Lower leg skin (tissue), 4 donors: ENCODE measurements around the gene SF3A1. TPM values are rescaled to one million over a fixed set of nuclear protein-coding genes. Genes with fewer than 3 reads are reported as not detected.

Source experiments
- DNase-seq, 2 donors: peaks; one replicate each; pipeline ENCODE4 v3.0.0-alpha.2; 2019; ENCODE audit warnings: low spot score in 2 of 2
- H3K4me3 ChIP-seq: fragments of 200-600 bp; sonication (generic); 2 replicates; pipeline ENCODE4 v1.5.1; 2017; ENCODE audit warnings: mild to moderate bottlenecking, low read depth; ENCODE audit not compliant: poor library complexity, severe bottlenecking
- POLR2A ChIP-seq, 2 donors: fragments of 450-650 bp; IDR thresholded peaks; one replicate each; pipeline ENCODE4 v1.6.1; 2016 to 2017; ENCODE audit warnings: antibody characterized with exemption in 2 of 2, mild to moderate bottlenecking in 1 of 2, moderate library complexity in 1 of 2
- WGBS, 2 donors: methylation state at CpG; one replicate each; pipeline ENCODE4 v1.1.5; 2018; 5-methylcytosine and 5-hydroxymethylcytosine counted together
- intact Hi-C: fragments of 100-400 bp; cut with DNase I; formaldehyde crosslinking; loops from one replicate; pipeline ENCODE4 v1.15.0; 2023; ENCODE audit warnings: low total_unique reads
- total RNA-seq, 4 donors: library from RNA; depleted of rRNA; stranded (reverse); fragments of >200 nt; gene quantifications; one replicate each; pipeline ENCODE4 v1.1.0, GENCODE V29; 2016
- TF ChIP-seq, protein P1 (sequence below), 3 donors: fragments of 450-650 bp; IDR thresholded peaks; one replicate each; pipeline ENCODE4 v1.5.1; 2016; ENCODE audit warnings: antibody characterized with exemption in 3 of 3, mild to moderate bottlenecking in 3 of 3, moderate library complexity in 2 of 3

The SF3A1 gene
- total RNA-seq, 4 donors from 2014 or later: 72.4 to 169 (median 114) TPM

DNA sequence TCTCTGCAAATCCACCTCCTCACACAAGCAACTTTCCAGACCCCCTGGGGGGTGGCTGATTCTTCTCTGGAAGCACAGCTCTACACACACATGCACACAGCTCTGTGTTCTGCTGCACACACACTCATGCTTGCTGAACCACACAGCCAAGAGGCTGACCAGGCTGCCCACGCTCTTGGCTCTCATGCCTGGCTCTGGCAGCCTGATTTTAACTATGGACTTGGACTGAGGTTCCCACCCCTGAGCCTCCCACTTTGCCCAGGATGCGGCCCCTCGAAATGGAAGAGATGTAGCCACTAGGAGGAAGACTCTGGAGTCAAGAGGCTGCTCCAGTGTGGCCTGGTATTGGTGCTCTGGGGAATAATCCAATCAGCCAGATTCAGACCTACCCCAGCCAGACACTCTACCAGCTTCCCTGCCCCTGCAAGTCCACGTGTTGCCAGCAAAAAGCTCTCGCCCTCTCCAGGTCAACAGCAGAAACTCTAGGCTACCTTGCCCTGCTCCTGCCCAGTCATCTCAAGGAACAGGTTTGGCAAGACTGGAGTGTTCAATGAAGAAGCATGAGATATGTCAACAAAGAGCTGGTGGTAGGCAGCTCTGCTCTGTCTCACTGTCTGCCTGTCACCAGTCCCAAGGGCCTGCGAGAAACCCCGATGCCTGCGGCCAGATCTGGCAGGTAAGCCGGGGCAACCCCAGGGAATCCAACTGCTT, 58.5 kb downstream of the SF3A1 start:
- 63 to 69% methylated on average over 9 of the region's 9 CpGs for WGBS, 2 donors
- intact Hi-C loops: no loop called here
- H3K4me3 ChIP-seq: no peak overlapping the region
- no peak for DNase-seq
- TF ChIP-seq, protein P1, sequence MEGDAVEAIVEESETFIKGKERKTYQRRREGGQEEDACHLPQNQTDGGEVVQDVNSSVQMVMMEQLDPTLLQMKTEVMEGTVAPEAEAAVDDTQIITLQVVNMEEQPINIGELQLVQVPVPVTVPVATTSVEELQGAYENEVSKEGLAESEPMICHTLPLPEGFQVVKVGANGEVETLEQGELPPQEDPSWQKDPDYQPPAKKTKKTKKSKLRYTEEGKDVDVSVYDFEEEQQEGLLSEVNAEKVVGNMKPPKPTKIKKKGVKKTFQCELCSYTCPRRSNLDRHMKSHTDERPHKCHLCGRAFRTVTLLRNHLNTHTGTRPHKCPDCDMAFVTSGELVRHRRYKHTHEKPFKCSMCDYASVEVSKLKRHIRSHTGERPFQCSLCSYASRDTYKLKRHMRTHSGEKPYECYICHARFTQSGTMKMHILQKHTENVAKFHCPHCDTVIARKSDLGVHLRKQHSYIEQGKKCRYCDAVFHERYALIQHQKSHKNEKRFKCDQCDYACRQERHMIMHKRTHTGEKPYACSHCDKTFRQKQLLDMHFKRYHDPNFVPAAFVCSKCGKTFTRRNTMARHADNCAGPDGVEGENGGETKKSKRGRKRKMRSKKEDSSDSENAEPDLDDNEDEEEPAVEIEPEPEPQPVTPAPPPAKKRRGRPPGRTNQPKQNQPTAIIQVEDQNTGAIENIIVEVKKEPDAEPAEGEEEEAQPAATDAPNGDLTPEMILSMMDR (IDR thresholded peaks at IDR 0.05): no peak
- TF ChIP-seq POLR2A (IDR thresholded peaks at IDR 0.05): no peak

GRCh38 chr22:30297276-30297990, 59.3 kb downstream of the SF3A1 start:
- no peak for TF ChIP-seq POLR2A (IDR thresholded peaks at IDR 0.05)
- TF ChIP-seq, protein P1 (IDR thresholded peaks at IDR 0.05): no peak
- H3K4me3 ChIP-seq: no peak overlapping the region
- no peak for DNase-seq
- 80 to 82% methylated on average over 11 of the region's 11 CpGs for WGBS, 2 donors
- intact Hi-C loops: no loop called here

- intact Hi-C loops: no loop called here
- no peak for TF ChIP-seq POLR2A (IDR thresholded peaks at IDR 0.05)
- TF ChIP-seq, protein P1 (IDR thresholded peaks at IDR 0.05): no peak
- 42 to 76% methylated on average over 3 of the region's 3 CpGs for WGBS, 2 donors
- no peak overlapping the region for H3K4me3 ChIP-seq
- no peak for DNase-seq
These were observed 59.9 kb downstream of the SF3A1 start for GRCh38 chr22:30296833-30297232.

- no peak for DNase-seq
- no peak overlapping the region for H3K4me3 ChIP-seq
- TF ChIP-seq POLR2A (IDR thresholded peaks at IDR 0.05): no peak
- TF ChIP-seq, protein P1 (IDR thresholded peaks at IDR 0.05): no peak
- intact Hi-C loops: no loop called here
- WGBS, 2 donors: 86 to 87% methylated on average over 4 of the region's 4 CpGs
These were observed 60.4 kb downstream of the SF3A1 start for GRCh38 chr22:30296324-30296723.

DNA sequence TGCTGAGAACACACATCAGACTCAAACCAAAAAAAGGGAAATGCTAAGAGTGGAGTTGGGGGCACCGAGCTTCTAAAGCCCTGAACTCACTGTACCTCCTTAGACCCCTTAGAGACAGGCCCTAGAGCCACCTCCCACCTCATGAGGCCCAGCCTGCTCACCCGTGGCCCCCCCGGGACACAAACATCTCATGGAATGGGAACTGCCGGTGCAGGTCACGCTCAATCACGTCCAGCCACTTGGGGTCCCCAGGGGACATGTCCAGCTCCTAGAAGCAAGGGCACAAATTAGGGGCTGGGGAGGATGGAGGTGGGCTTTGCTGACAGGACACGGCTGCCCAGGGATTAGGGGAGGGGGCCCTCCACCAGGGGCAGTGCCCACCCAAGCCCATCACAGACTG, 61.1 kb downstream of the SF3A1 start:
- WGBS, 2 donors: 76 to 79% methylated on average over 7 of the region's 7 CpGs
- TF ChIP-seq, protein P1 (IDR thresholded peaks at IDR 0.05): no peak
- TF ChIP-seq POLR2A (IDR thresholded peaks at IDR 0.05): no peak
- no peak for DNase-seq
- no peak overlapping the region for H3K4me3 ChIP-seq
- intact Hi-C loops: no loop called here
